Keratinocyte (primary cell): Measurements from ENCODE around the gene MAPK1. TPM values are rescaled to one million over a fixed set of nuclear protein-coding genes. Genes with fewer than 3 reads are reported as not detected.

Experiments
- DNase-seq: peaks from one replicate; pipeline ENCODE4 v3.0.0-alpha.2; 2011; ENCODE audit warnings: low read depth, missing footprints, low spot score
- FAIRE-seq: peaks from 2 replicates; lab custom pipeline; 2011; peaks lifted over from hg19 to GRCh38; lab: Jason Lieb, UNC
- H2AFZ ChIP-seq: 2 replicates; pipeline ENCODE4 v1.6.0; 2012; ENCODE audit warnings: low read length, control low read depth, inconsistent platforms; ENCODE audit not compliant: control insufficient read depth
- H3K27ac ChIP-seq: 2 replicates; pipeline ENCODE4 v1.5.1; 2011; ENCODE audit warnings: low read length; ENCODE audit not compliant: control insufficient read depth, insufficient read depth
- H3K27me3 ChIP-seq: 3 replicates; pipeline ENCODE4 v1.6.0; 2011; ENCODE audit warnings: low read length; ENCODE audit not compliant: control insufficient read depth, insufficient read depth; ENCODE audit errors: extremely low read depth
- H3K36me3 ChIP-seq, 2 experiments: 2 replicates in 1 of 2; 3 replicates in 1 of 2; pipeline ENCODE4 v1.5.1; 2011; ENCODE audit warnings: low read length in 2 of 2, mild to moderate bottlenecking in 1 of 2; ENCODE audit not compliant: control insufficient read depth in 2 of 2, insufficient read depth in 2 of 2; ENCODE audit errors: extremely low read depth in 1 of 2
- H3K4me1 ChIP-seq: 3 replicates; pipeline ENCODE4 v1.5.1; 2011; ENCODE audit warnings: low read length; ENCODE audit not compliant: control insufficient read depth, insufficient read depth; ENCODE audit errors: extremely low read depth
- H3K4me2 ChIP-seq: 3 replicates; pipeline ENCODE4 v1.6.0; 2011; ENCODE audit warnings: low read depth, low read length; ENCODE audit not compliant: control insufficient read depth, insufficient read depth; ENCODE audit errors: extremely low read depth
- H3K4me3 ChIP-seq, 3 experiments: fragments of 200-600 bp in 1 of 3; sonication (generic) in 1 of 3; 2 replicates in 2 of 3; 3 replicates in 1 of 3; pipeline ENCODE4 v1.5.1; 2011 to 2016; ENCODE audit warnings: low read length in 3 of 3, mild to moderate bottlenecking in 3 of 3, control low read depth in 2 of 3, inconsistent platforms in 1 of 3, low read depth in 1 of 3, mixed read lengths in 1 of 3, mixed run types in 1 of 3, moderate library complexity in 1 of 3; ENCODE audit not compliant: control insufficient read depth in 2 of 3, insufficient read depth in 2 of 3; ENCODE audit errors: extremely low read depth in 1 of 3
- H3K79me2 ChIP-seq: 2 replicates; pipeline ENCODE4 v1.6.0; 2012; ENCODE audit warnings: low read length; ENCODE audit not compliant: control insufficient read depth, insufficient read depth
- H3K9ac ChIP-seq: 3 replicates; pipeline ENCODE4 v1.6.0; 2011; ENCODE audit warnings: low read length; ENCODE audit not compliant: control insufficient read depth, insufficient read depth; ENCODE audit errors: extremely low read depth
- H3K9me1 ChIP-seq: 3 replicates; pipeline ENCODE4 v1.6.0; 2011; ENCODE audit warnings: low read length; ENCODE audit not compliant: control insufficient read depth, insufficient read depth; ENCODE audit errors: extremely low read depth
- H3K9me3 ChIP-seq: 2 replicates; pipeline ENCODE4 v1.5.1; 2012; ENCODE audit warnings: low read depth, low read length; ENCODE audit not compliant: control insufficient read depth
- H4K20me1 ChIP-seq: 3 replicates; pipeline ENCODE4 v1.6.0; 2011; ENCODE audit warnings: low read length; ENCODE audit not compliant: control insufficient read depth, insufficient read depth; ENCODE audit errors: extremely low read depth
- CTCF ChIP-seq, 3 experiments: IDR thresholded peaks in 1 of 3; conservative IDR thresholded peaks in 1 of 3; optimal IDR thresholded peaks in 1 of 3; 2 replicates in 2 of 3; 3 replicates in 1 of 3; pipeline versions ENCODE3 to v1.5.1; 2011; ENCODE audit warnings: low read length in 3 of 3, mild to moderate bottlenecking in 3 of 3, moderate library complexity in 2 of 3, control low read depth in 1 of 3, inconsistent platforms in 1 of 3; ENCODE audit not compliant: insufficient read depth in 2 of 3; ENCODE audit errors: extremely low read depth in 1 of 3
- EZH2 ChIP-seq: IDR thresholded peaks from one replicate; pipeline ENCODE4 v1.6.1; 2012; ENCODE audit warnings: inconsistent platforms, mild to moderate bottlenecking, low read length, moderate library complexity
- dilution Hi-C: fragments of 300-500 bp; cut with MboI; formaldehyde crosslinking; loops from one replicate; pipeline ENCODE4 v1.7.0; 2020; ENCODE audit warnings: low sequenced_read_pairs; ENCODE audit not compliant: extremely low pct_ligation_motif_present
- polyA plus RNA-seq, 5 experiments: library from polyadenylated mRNA; depleted of rRNA in 3 of 5; stranded (reverse) in 3 of 5; stranded (forward) in 1 of 5; unstranded in 1 of 5; fragments of >200 nt; gene quantifications; 1 replicate in 1 of 5; 2 replicates in 3 of 5; 3 replicates in 1 of 5; pipeline versions ENCODE4 v1.2.1 to v1.2.3, GENCODE V29; 2011 to 2012; ENCODE audit warnings: missing spikeins in 2 of 5, low read depth in 1 of 5, low replicate concordance in 1 of 5

Gene MAPK1
- polyA plus RNA-seq, 1 donor (not counting 4 experiments of a cell fraction or from before 2014, with no cell fraction given) = 136 TPM

- peak overlapping the region; percentile 24 for H3K4me2 ChIP-seq
- dilution Hi-C loops = no loop called here
- H3K4me1 ChIP-seq = peaks cover 36% of the 10 kb centered on the region
- no peaks in the 10 kb centered on the region for H3K9me1 ChIP-seq
- no peak overlapping the region for H2AFZ ChIP-seq
- no peaks in the 10 kb centered on the region for H3K9me3 ChIP-seq
- peaks cover 3 to 4% of the 10 kb centered on the region in 2 experiments for H3K36me3 ChIP-seq
- DNase-seq (no peak), FAIRE-seq (no peak)
- no peaks in the 10 kb centered on the region for H3K27me3 ChIP-seq
- no peak for TF ChIP-seq EZH2
- no peak for TF ChIP-seq CTCF (optimal IDR thresholded peaks at IDR 0.05 in 1 of 3, IDR thresholded peaks at IDR 0.05 in 1 of 3, conservative IDR thresholded peaks at IDR 0.05 in 1 of 3; ENCODE audit: extremely low read depth in 1 of 3, insufficient read depth in 2 of 3, low read length in 3 of 3)
- no peak overlapping the region for H3K27ac ChIP-seq
- no peak overlapping the region for H3K9ac ChIP-seq
- H3K79me2 ChIP-seq = peaks cover 79% of the 10 kb centered on the region
- H3K4me3 ChIP-seq = no peak overlapping the region
- H4K20me1 ChIP-seq = peaks cover 31% of the 10 kb centered on the region
Measured at GRCh38 chr22:21835378-21835777, 32.1 kb downstream of the MAPK1 start.

GRCh38 chr22:21834869-21835268 is 32.6 kb downstream of the MAPK1 start:
- H3K4me1 ChIP-seq = peaks cover 36% of the 10 kb centered on the region
- no peak overlapping the region for H2AFZ ChIP-seq
- H3K27me3 ChIP-seq = no peaks in the 10 kb centered on the region
- H3K36me3 ChIP-seq = peaks cover 3 to 4% of the 10 kb centered on the region in 2 experiments
- no peaks in the 10 kb centered on the region for H3K9me1 ChIP-seq
- dilution Hi-C loops = no loop called here
- peaks cover 33% of the 10 kb centered on the region for H4K20me1 ChIP-seq
- H3K27ac ChIP-seq = no peak overlapping the region
- no peak for DNase-seq
- no peak overlapping the region for H3K4me3 ChIP-seq
- H3K9me3 ChIP-seq = no peaks in the 10 kb centered on the region
- H3K4me2 ChIP-seq = peak overlapping the region; percentile 24
- peak; percentile 43 for FAIRE-seq
- peaks cover 79% of the 10 kb centered on the region for H3K79me2 ChIP-seq
- H3K9ac ChIP-seq = no peak overlapping the region
- no peak for TF ChIP-seq EZH2
- TF ChIP-seq CTCF (optimal IDR thresholded peaks at IDR 0.05 in 1 of 3, IDR thresholded peaks at IDR 0.05 in 1 of 3, conservative IDR thresholded peaks at IDR 0.05 in 1 of 3; ENCODE audit: extremely low read depth in 1 of 3, insufficient read depth in 2 of 3, low read length in 3 of 3) = no peak
